Fibroblast of pulmonary artery (primary cell): ENCODE measurements around the gene SLC34A1.
"Not testable (repeated sequence)": the region's sequence is repeated elsewhere in the genome, so short reads cannot be mapped to it uniquely, and the experiment has no call there.

Source experiments
- DNase-seq: peaks from one replicate; pipeline ENCODE4 v3.0.0-alpha.2; 2010; ENCODE audit warnings: low read depth
- H3K4me3 ChIP-seq: replicated peaks from 2 replicates; pipeline ENCODE4 v1.5.1; 2011; ENCODE audit warnings: low read depth, mild to moderate bottlenecking, control low read depth, low read length, moderate library complexity
- CTCF ChIP-seq: IDR thresholded peaks from 2 replicates; pipeline ENCODE4 v1.5.1; 2011; ENCODE audit warnings: mild to moderate bottlenecking, control low read depth, low read length, inconsistent platforms; ENCODE audit errors: missing control alignments

The SLC34A1 gene

GRCh38 chr5:177370488-177371119 lies 13.6 kb upstream of the SLC34A1 start:
- DNase-seq = peak; percentile 94
- peak; percentile 55 for TF ChIP-seq CTCF
- H3K4me3 ChIP-seq = peak overlapping the region; percentile 66

GRCh38 chr5:177371120-177372033 lies 12.9 kb upstream of the SLC34A1 start:
- DNase-seq = no peak
- H3K4me3 ChIP-seq = peak overlapping the region; percentile 66
- TF ChIP-seq CTCF = no peak

DNA sequence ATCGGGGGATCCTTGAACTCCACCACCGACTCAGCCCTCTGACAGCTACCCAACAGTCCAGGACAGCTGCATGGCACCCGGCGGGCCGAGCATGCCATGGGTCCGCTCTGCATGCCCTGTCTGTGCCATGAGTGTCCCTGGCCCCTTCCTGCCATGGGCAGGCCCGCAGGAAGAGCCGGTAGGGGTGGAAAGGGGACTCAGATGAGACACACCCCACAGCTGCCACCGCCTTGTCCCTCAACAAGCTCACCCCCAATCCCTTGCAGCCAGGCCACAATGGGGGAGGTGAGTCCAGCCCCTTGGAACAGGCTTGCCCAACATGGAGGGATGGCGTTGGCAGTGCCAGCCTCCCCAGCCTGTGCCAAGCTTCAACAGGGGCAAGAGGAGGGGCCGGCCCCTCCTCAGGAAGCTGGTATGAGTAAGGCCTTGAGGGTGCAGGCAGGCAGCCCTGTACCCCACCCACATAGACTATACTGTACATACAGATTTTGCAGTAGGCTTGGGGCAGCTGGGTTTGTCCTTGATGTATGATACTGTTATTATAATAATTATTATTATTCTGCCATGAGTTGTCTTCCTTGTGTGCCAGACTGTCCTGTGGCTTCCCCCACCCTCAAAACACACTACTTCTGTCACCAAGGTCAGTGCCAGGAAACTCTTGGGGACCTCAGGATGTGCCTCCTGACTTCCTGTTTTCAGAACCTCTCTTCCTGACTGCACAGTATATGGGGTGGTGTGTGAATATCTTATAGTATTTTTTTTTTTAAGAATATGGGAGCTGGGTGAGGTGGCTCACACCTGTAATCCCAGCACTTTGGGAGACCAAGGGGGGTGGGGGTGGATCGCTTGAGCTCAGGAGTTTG lies 12.0 kb upstream of the SLC34A1 start:
- no peak for DNase-seq

DNA sequence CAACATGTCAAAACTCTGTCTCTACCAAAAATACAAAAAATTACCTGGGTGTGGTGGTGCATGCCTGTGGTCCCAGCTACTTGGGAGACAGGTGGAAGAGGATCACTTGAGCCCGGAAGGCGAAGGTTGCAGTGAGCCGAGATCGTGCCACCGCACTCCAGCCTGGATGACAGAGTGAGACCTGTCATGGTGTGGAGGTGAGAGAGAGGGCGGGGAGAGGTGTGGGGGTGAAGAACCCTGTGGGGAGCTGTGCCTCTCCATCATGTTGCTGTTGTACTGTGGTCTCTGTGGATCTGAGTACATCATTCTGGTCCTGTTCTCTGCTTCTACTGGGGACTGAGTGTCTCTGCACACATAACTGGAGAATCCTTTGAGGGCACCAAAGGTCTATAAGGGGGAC lies 11.3 kb upstream of the SLC34A1 start:
- no peak for TF ChIP-seq CTCF
- DNase-seq = no peak
- H3K4me3 ChIP-seq = no peak overlapping the region

More for the DNA sequence above, 12.0 kb upstream of the SLC34A1 start:
- no peak overlapping the region for H3K4me3 ChIP-seq
- no peak for TF ChIP-seq CTCF

GRCh38 chr5:177373806-177374205 lies 10.4 kb upstream of the SLC34A1 start:
- H3K4me3 ChIP-seq = no peak overlapping the region
- no peak for TF ChIP-seq CTCF
- no peak for DNase-seq

GRCh38 chr5:177374211-177374610 lies 10.0 kb upstream of the SLC34A1 start:
- TF ChIP-seq CTCF = no peak
- DNase-seq = no peak
- no peak overlapping the region for H3K4me3 ChIP-seq

- H3K4me3 ChIP-seq, DNase-seq: not testable (repeated sequence)
Measured at GRCh38 chr5:177375516-177375915, 8.7 kb upstream of the SLC34A1 start.
